Retinal pigment epithelial cell (primary cell): ENCODE data around the gene PTPRH.

ENCODE experiments used
- DNase-seq: peaks from one replicate; pipeline ENCODE4 v3.0.0-alpha.2; 2010; ENCODE audit warnings: low read depth
- H3K4me3 ChIP-seq: 2 replicates; pipeline ENCODE4 v1.5.1; 2011; ENCODE audit warnings: mild to moderate bottlenecking, low read length, control low read depth, moderate library complexity
- TF ChIP-seq, protein P1 (sequence below): conservative IDR thresholded peaks from 2 replicates; pipeline ENCODE4 v1.5.1; 2011; ENCODE audit warnings: low read depth, low read length, control low read depth, inconsistent platforms

PTPRH gene

DNA sequence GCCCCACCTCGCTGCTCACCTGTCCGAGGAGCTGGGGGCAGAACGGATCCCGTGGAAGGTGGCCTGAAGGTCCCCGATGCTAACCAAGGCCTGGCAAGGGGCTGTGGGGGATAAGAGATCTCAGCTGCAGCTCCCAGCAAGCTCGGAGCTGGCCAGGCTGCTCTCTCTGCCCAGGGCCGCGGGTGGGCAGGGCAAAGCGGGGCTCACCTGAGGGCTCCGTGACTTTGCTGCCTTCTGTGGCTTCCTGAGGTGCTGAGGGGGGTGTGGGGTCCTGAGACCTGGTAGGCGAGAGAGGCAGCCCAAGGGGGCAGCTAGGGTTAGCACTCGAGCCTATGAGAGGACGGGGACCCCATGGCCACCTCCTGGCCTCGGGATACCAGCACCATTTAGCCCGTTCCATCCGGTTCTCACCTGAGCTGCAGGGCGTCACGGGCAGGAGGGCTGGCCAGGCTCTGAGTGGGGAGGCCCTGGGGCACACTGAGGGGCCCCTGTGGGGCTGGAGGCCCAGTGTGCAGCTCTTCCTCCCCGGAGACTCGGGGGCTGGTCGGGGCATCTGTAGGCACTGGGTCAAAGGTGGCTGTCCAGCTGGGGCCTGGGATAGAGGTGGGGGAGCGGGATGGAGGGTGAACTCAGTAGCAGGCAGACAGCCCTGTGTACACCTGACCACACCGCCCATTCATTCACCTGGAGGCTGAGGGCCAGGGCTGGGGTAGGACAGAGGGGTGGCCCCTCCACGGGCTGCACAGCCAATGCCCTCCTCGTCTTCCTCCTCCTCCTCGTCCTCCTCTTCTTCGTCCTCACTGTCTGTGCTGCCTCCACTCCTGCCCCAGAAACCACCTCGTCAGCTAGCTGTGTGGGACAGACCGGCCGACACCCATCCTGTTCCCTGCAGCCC lies 22.3 kb upstream of the PTPRH start:
- DNase-seq: no peak
- TF ChIP-seq, protein P1, sequence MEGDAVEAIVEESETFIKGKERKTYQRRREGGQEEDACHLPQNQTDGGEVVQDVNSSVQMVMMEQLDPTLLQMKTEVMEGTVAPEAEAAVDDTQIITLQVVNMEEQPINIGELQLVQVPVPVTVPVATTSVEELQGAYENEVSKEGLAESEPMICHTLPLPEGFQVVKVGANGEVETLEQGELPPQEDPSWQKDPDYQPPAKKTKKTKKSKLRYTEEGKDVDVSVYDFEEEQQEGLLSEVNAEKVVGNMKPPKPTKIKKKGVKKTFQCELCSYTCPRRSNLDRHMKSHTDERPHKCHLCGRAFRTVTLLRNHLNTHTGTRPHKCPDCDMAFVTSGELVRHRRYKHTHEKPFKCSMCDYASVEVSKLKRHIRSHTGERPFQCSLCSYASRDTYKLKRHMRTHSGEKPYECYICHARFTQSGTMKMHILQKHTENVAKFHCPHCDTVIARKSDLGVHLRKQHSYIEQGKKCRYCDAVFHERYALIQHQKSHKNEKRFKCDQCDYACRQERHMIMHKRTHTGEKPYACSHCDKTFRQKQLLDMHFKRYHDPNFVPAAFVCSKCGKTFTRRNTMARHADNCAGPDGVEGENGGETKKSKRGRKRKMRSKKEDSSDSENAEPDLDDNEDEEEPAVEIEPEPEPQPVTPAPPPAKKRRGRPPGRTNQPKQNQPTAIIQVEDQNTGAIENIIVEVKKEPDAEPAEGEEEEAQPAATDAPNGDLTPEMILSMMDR: no peak
- no peak overlapping the region for H3K4me3 ChIP-seq

DNA sequence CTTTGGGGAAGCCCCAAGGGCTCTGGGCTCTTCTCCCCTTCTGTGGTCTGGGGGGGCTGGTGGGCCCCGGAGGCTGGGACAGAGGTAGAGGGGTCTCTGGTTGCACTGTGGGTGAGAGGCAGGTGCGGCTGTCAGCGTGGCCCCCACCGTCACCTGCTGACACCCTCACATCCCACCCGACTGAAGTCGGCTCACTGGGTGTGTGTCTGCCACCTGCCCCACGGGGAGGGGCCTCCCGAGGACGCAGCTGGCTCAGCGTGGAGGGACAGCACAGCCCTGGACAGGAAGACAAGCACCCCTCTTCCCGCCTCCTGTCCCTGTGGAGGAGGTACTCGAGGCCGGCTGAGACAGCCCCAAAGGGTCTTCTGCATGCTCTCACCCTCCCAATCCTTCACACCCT lies 21.5 kb upstream of the PTPRH start:
- no peak for DNase-seq
- no peak overlapping the region for H3K4me3 ChIP-seq
- TF ChIP-seq, protein P1: no peak

DNA sequence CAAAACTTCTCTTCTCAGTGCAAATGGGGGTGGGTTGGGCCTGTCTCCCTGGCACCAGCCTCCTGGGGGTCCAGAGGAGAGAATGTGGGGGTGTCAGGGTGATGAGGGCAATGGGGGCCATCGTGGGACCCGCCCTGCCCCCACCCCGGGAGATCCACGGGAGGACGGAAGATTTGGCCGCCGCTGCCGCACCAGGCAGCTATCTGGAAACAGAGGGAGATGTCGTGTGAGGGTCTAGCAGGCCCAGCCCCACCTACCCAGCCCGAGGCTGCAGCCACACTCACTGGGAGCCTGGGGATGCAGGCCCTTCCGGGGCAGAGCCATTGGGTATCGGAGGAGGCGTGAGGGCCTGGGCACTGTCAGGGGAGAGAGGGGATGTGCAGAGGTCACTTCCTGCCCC lies 21.0 kb upstream of the PTPRH start:
- no peak overlapping the region for H3K4me3 ChIP-seq
- DNase-seq: no peak
- TF ChIP-seq, protein P1: no peak

DNA sequence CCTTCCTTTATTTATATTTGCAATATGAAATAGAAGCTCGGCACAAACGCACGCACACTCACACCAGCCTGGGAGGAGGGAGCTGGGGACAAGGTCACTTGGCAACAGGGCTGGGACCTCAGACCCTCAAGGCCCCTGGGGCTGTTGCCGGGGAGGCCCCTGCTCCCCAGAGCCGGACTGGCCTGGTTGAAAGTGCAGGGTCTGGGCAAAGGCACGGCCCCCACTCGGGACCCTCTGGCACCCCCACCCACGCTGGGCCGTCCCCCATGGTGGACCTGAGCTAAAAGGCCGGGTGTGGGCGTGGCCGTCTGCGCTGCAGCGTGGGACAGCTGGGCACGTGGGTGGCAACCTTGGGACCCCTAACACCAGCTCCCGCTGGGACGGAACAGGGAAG lies 20.5 kb upstream of the PTPRH start:
- TF ChIP-seq, protein P1: no peak
- H3K4me3 ChIP-seq: no peak overlapping the region
- no peak for DNase-seq

DNA sequence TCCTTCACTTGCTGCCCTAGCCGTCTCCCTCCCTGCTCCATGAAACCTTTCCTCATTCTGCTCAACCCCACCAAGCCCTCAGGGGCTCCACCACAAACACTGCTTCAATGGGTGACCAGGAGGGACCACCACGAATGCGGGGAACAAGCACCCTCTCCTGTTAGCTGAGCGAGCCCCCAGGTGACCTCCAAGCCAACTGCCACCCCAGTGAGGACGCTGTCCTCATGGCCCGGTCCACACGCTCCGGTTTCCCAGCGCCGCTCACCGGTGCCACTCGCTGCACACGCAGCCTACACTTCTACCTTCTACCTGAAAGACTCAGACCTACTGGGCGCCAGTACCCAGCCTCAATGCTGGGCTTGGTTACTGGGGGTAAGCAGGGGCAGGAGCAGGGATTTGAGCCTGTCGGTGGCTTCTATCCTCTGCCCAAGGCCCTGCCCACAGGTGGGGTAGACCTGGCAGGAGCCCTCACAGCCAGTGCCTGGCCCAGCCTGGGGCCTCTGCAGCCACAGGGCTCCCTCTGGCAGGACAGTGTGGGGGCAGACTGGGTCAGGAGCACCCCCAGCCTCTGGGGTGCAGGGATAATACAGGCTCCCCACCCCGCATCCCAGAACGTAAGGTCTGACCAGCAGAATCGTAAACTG lies 20.0 kb upstream of the PTPRH start:
- TF ChIP-seq, protein P1: no peak
- H3K4me3 ChIP-seq: no peak overlapping the region
- no peak for DNase-seq

DNA sequence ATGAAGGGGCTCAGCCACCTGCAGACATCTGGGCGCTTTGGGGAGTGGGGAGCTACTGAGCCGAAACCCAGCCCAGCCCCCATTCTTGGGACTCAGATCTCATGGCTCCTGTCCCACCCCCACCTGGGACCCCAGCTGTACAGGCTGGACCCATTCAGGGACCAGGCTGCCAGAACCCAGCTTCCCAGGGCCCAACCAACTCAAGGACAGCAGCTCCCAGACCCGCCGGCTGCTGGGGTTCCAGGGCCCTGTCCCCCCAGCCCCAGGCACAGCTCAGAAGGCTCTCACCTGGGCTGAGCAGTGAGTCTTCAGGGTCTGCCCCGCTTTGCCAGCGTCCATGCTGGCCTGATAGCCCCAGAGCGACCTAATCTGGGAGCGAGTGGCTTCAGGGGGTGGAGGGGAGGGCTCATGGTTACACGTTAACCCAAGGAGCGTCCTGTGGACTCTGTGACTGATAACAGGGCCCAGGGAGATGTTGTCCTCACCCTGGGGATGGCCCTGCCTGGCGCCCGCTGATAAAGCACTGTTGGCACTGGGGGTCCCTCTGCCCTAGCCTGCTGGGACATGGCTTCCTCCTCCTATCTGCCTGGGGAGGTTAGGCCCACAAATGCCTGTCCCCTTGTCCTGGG lies 19.2 kb upstream of the PTPRH start, which contains the start of gene TMEM86B:
Gene TMEM86B, minus strand, starts transcription at position 361 of the 629 bp plus-strand sequence. Its CDS starts 22 bp downstream, at position 339.
- TF ChIP-seq, protein P1: no peak
- H3K4me3 ChIP-seq: no peak within 1 kb of the TSS
- no peak for DNase-seq

- H3K4me3 ChIP-seq: no peak overlapping the region
- no peak for DNase-seq
- TF ChIP-seq, protein P1: no peak
Observed at GRCh38 chr19:55228015-55228391, 18.7 kb upstream of the PTPRH start.
